ENCODE measurements around the gene DNLZ. TPM values are rescaled to one million over a fixed set of nuclear protein-coding genes. Genes with fewer than 3 reads are reported as not detected.

DNLZ gene
- total RNA-seq, 4 donors from 2014 or later, result 1.8 to 31.1 (median 19.7) TPM

DNA sequence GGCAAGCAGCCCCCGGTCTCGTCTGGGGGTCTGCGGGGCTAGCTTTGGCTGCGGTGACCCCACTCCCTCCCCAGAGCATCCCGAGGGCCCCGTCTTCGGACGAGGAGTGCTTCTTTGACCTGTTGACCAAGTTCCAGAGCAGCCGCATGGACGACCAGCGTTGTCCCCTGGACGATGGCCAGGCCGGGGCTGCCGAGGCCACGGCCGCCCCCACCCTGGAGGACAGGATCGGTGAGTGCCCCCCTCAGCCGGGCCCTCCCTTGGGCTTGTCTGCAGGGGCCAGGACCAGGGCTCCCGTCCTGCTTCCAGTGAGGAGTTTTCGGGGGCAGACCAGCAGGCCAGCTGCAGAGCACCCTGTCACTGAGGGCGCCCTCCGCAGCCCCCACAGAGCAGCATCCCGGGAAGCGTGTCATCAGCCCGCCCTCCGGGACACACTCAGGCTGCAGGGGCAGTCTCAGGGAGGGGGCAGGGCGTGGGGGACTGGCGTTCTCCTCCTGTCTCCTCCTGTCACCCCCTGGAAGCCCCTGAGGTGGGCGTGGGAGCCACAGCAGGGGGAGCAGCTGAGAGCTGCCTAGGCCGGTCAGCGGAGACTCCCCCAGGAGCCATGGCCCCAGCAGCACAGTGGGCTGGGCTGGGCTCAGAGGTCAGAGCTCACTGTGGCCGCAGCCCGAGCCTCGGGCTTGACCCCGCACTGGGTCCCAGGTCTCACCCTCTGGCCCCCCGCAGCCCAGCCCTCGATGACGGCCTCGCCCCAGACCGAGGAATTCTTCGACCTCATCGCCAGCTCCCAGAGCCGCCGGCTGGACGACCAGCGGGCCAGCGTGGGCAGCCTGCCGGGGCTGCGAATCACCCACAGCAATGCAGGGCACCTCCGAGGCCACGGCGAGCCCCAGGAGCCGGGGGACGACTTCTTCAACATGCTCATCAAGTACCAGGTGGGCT, 7.7 kb downstream of the DNLZ start:
- DNase-seq, result no peak
- Histone ChIP-seq H3K27me3 (no peaks in the 10 kb centered on the region), H3K9me3 (no peaks in the 10 kb centered on the region), H3K36me3 (peaks cover 0 to 16% (median 0%) of the 10 kb centered on the region in 3 donors), H3K4me1 (peaks cover 0 to 28% (median 3%) of the 10 kb centered on the region in 3 donors), H3K27ac (no peak overlapping the region), H3K4me3 (no peak overlapping the region)
- WGBS, 2 donors, result 83% methylated on average over 4 of the region's 54 CpGs; no CpG with 5 or more reads in 1 of the 2 donors
- intact Hi-C loops (cut with DNase I), result no loop called here
- TF ChIP-seq POLR2A (IDR thresholded peaks at IDR 0.05), result no peak
- TF ChIP-seq, protein P1, sequence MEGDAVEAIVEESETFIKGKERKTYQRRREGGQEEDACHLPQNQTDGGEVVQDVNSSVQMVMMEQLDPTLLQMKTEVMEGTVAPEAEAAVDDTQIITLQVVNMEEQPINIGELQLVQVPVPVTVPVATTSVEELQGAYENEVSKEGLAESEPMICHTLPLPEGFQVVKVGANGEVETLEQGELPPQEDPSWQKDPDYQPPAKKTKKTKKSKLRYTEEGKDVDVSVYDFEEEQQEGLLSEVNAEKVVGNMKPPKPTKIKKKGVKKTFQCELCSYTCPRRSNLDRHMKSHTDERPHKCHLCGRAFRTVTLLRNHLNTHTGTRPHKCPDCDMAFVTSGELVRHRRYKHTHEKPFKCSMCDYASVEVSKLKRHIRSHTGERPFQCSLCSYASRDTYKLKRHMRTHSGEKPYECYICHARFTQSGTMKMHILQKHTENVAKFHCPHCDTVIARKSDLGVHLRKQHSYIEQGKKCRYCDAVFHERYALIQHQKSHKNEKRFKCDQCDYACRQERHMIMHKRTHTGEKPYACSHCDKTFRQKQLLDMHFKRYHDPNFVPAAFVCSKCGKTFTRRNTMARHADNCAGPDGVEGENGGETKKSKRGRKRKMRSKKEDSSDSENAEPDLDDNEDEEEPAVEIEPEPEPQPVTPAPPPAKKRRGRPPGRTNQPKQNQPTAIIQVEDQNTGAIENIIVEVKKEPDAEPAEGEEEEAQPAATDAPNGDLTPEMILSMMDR (IDR thresholded peaks at IDR 0.05), result no peak

DNA sequence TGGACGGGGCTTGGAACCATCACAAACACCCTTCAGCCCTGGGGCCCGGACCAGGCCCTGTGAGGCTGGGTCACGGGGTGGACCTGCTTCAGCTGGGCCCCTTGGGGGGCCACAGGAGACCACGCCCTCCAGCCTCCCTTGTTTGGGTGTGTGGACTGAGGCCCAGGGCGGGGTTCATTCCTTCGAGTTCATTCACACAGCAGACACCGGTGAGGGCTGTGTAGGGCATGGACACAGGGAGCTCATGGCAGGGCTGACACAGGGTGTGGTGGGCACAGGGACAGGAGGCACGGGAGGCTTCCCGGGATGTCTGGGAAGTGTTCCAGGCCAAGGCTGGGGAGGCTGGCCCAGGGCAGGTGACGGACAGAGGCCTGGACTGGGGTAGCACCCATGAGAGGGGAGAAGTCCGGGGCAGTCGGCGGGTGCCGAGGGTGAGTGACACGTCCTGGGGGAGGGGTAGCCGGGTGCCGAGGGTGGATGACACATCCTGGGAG, 8.9 kb downstream of the DNLZ start:
- Histone ChIP-seq H3K4me1 (peaks cover 0 to 23% (median 3%) of the 10 kb centered on the region in 3 donors), H3K4me3 (no peak overlapping the region), H3K27ac (peak overlapping the region in 2 of 4 donors; percentile 9 to 28), H3K9me3 (no peaks in the 10 kb centered on the region), H3K36me3 (peaks cover 0 to 26% (median 0%) of the 10 kb centered on the region in 3 donors), H3K27me3 (no peaks in the 10 kb centered on the region)
- intact Hi-C loops (cut with DNase I), result no loop called here
- WGBS, 2 donors, result 0% methylated on average over 2 of the region's 17 CpGs; no CpG with 5 or more reads in 1 of the 2 donors
- TF ChIP-seq, protein P1 (IDR thresholded peaks at IDR 0.05), result no peak
- TF ChIP-seq POLR2A (IDR thresholded peaks at IDR 0.05), result no peak
- no peak for DNase-seq

DNA sequence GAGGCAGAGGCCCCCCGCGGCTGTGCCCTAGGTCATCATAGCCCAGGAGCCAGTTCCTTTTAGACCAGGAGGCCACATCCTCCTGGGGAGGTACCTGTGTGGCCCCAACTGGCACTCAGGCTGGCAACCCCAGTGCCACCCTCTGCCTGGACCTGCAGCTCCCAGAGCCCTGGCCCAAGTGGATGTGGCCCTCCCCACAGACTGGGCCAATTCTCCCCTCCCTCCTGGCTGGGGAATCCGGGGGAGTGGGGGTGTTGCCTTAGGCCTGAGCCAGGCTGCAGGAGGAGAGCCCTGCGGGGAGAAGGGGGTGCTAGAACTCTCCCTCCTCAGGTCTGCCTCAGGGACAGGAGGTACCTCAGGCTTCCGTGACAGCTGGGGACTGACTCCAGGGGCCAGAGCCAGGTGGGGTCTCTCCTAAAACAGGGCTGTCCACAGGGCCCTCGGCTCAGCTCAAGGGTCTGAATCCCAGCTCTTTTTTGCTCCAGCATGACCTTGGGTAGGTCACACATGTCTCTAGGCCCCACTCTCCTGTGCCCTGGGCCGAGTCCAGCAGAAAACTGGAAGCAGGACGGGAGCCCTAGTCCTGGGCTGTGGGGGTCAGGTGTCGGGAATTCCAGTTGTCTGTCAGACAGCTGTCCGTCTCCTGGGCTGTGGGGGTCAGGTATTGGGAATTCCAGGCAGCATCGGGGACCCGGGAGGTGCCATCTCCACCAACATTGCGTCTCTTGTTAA, 9.6 kb downstream of the DNLZ start:
- Histone ChIP-seq H3K4me1 (peaks cover 0 to 23% (median 3%) of the 10 kb centered on the region in 3 donors), H3K27ac (peak overlapping the region in 2 of 4 donors; percentile 9 to 28), H3K4me3 (no peak overlapping the region), H3K9me3 (no peaks in the 10 kb centered on the region), H3K27me3 (no peaks in the 10 kb centered on the region), H3K36me3 (peaks cover 0 to 34% (median 0%) of the 10 kb centered on the region in 3 donors)
- WGBS, 2 donors, result no CpG with 5 or more reads among the region's 13 CpGs
- no peak for TF ChIP-seq POLR2A (IDR thresholded peaks at IDR 0.05)
- TF ChIP-seq, protein P1 (IDR thresholded peaks at IDR 0.05), result no peak
- no peak for DNase-seq
- intact Hi-C loops (cut with DNase I), result no loop called here

- TF ChIP-seq, protein P1 (IDR thresholded peaks at IDR 0.05), result no peak
- no peak for TF ChIP-seq POLR2A (IDR thresholded peaks at IDR 0.05)
- Histone ChIP-seq H3K27ac (no peak overlapping the region), H3K36me3 (peaks cover 0 to 33% (median 0%) of the 10 kb centered on the region in 3 donors), H3K4me1 (peaks cover 0 to 23% (median 3%) of the 10 kb centered on the region in 3 donors), H3K9me3 (no peaks in the 10 kb centered on the region), H3K4me3 (no peak overlapping the region), H3K27me3 (no peaks in the 10 kb centered on the region)
- WGBS, 2 donors, result 62% methylated on average over 4 of the region's 11 CpGs; no CpG with 5 or more reads in 1 of the 2 donors
- DNase-seq, result no peak
- intact Hi-C loops (cut with DNase I), result no loop called here
These were observed 10.5 kb downstream of the DNLZ start for GRCh38 chr9:136353088-136353487.
